Stomach (tissue), 19 donors: ENCODE measurements around the gene PER1. TPM values are rescaled to one million over a fixed set of nuclear protein-coding genes. Genes with fewer than 3 reads are reported as not detected.
A peak's percentile ranks its signal among the peaks of the same experiment; 100 is the strongest.

Experiments
- DNase-seq, 2 donors: peaks; one replicate each; pipeline versions ENCODE4 v3.0.0 to v3.0.0-alpha.2; 2013 to 2019
- H3K27ac ChIP-seq, 5 donors: fragments of 200-600 bp in 4 of 5; sonication (generic) in 4 of 5; one replicate each; pipeline ENCODE4 v1.5.1; 2013 to 2019; ENCODE audit warnings: mild to moderate bottlenecking in 1 of 5, moderate library complexity in 1 of 5
- H3K27me3 ChIP-seq, 3 donors: fragments of 200-600 bp; sonication (generic); one replicate each; pipeline ENCODE4 v1.5.1; 2017 to 2019; ENCODE audit warnings: mixed run types in 1 of 3
- H3K36me3 ChIP-seq, 4 donors: fragments of 200-600 bp; sonication (generic); 1 replicate in 3 of 4; 2 replicates in 1 of 4; pipeline ENCODE4 v1.5.1; 2016 to 2019
- H3K4me1 ChIP-seq, 4 donors: fragments of 200-600 bp; sonication (generic); one replicate each; pipeline ENCODE4 v1.5.1; 2016 to 2019
- H3K4me3 ChIP-seq, 4 donors: fragments of 200-600 bp; sonication (generic) in 3 of 4; one replicate each; pipeline ENCODE4 v1.5.1; 2016 to 2019; ENCODE audit warnings: mild to moderate bottlenecking in 1 of 4
- H3K9me3 ChIP-seq, 4 donors: fragments of 200-600 bp; sonication (generic); one replicate each; pipeline ENCODE4 v1.5.1; 2016 to 2019
- CTCF ChIP-seq, 7 experiments: fragments of 450-650 bp in 4 of 7; fragments of 200-600 bp in 3 of 7; sonication (generic) in 3 of 7; IDR thresholded peaks; one replicate each; pipeline ENCODE4 v1.5.1; 2016 to 2019; ENCODE audit warnings: antibody characterized with exemption in 7 of 7, control low read depth in 2 of 7, mild to moderate bottlenecking in 1 of 7
- EP300 ChIP-seq: sonication (generic); formaldehyde crosslinking; IDR thresholded peaks from one replicate; pipeline ENCODE4 v1.6.1; 2017; ENCODE audit warnings: antibody characterized with exemption
- POLR2A ChIP-seq, 4 donors: fragments of 450-650 bp; IDR thresholded peaks; one replicate each; pipeline ENCODE4 v1.6.1; 2016; ENCODE audit warnings: antibody characterized with exemption in 4 of 4, control low read depth in 2 of 4, mild to moderate bottlenecking in 1 of 4, moderate library complexity in 1 of 4
- POLR2AphosphoS5 ChIP-seq, 3 donors: sonication (generic); formaldehyde crosslinking; IDR thresholded peaks; one replicate each; pipeline ENCODE4 v1.6.1; 2016; ENCODE audit warnings: antibody characterized with exemption in 3 of 3
- WGBS, 5 donors: extraction: QIAGEN DNeasy Blood & Tissue Kit in 3 of 5; methylation state at CpG; one replicate each; pipeline versions ENCODE4 v1.1.5 to v1.1.7; 2013 to 2018; 5-methylcytosine and 5-hydroxymethylcytosine counted together
- intact Hi-C: fragments of 100-400 bp; cut with DNase I; formaldehyde crosslinking; loops from one replicate; pipeline ENCODE4 v1.15.1; 2023; ENCODE audit warnings: low total_unique reads
- long read RNA-seq, 10 donors: transcript quantifications; one replicate each; lab custom pipeline, GENCODE V29; 2026
- polyA plus RNA-seq, 3 donors: library from polyadenylated mRNA; stranded (reverse); fragments of 200-250 nt; gene quantifications; one replicate each; pipeline ENCODE4 v1.2.3, GENCODE V29; 2013
- total RNA-seq, 5 donors: library from RNA; depleted of rRNA; stranded (reverse); fragments of >200 nt; gene quantifications; one replicate each; pipeline versions ENCODE4 v1.1.0 to v1.2.3, GENCODE V29; 2014 to 2016
- donor health status: healthy with polysubstance abuse.
- donor health status: Bipolar disorder and iron deficiency.
- donor health status: healthy.

The PER1 gene
- 100 to 1,000 TPM in 3 of 5 donors, 10 to 100 TPM in 2; 16.2 to 163 (median 137) TPM for total RNA-seq
- polyA plus RNA-seq: 10 to 100 TPM; 47.2 to 69.4 (median 66.7) TPM
- long read RNA-seq, donor 1, partial matches to known transcripts: 0 of 6 reads
- long read RNA-seq, donor 1, other reads (novel, unspliced or antisense): 0 of 6 reads
- long read RNA-seq, donor 2, partial matches to known transcripts: 0 of 2 reads
- long read RNA-seq, donor 2, other reads (novel, unspliced or antisense): 0 of 2 reads
- long read RNA-seq, donor 3, partial matches to known transcripts: 0 of 2 reads
- long read RNA-seq, donor 3, other reads (novel, unspliced or antisense): 0 of 2 reads
- long read RNA-seq, donor 4, partial matches to known transcripts: 0 of 1 reads
- long read RNA-seq, donor 4, other reads (novel, unspliced or antisense): 0 of 1 reads
- long read RNA-seq, donor 5, transcript PER1-219 (3 exons, 461 nt): major isoform, 6 of 12 reads
- long read RNA-seq, donor 5, partial matches to known transcripts: 0 of 12 reads
- long read RNA-seq, donor 5, other reads (novel, unspliced or antisense): 0 of 12 reads
- long read RNA-seq, donor 6, partial matches to known transcripts: 0 of 6 reads
- long read RNA-seq, donor 6, other reads (novel, unspliced or antisense): 0 of 6 reads
- long read RNA-seq, donor 7, partial matches to known transcripts: 0 of 10 reads
- long read RNA-seq, donor 7, other reads (novel, unspliced or antisense): 0 of 10 reads
- long read RNA-seq, donor 8, partial matches to known transcripts: 0 of 4 reads
- long read RNA-seq, donor 8, other reads (novel, unspliced or antisense): 0 of 4 reads
- long read RNA-seq, donor 9, partial matches to known transcripts: 0 of 6 reads
- long read RNA-seq, donor 9, other reads (novel, unspliced or antisense): 0 of 6 reads
- long read RNA-seq, donor 10, partial matches to known transcripts: 0 of 2 reads
- long read RNA-seq, donor 10, other reads (novel, unspliced or antisense): 0 of 2 reads

DNA sequence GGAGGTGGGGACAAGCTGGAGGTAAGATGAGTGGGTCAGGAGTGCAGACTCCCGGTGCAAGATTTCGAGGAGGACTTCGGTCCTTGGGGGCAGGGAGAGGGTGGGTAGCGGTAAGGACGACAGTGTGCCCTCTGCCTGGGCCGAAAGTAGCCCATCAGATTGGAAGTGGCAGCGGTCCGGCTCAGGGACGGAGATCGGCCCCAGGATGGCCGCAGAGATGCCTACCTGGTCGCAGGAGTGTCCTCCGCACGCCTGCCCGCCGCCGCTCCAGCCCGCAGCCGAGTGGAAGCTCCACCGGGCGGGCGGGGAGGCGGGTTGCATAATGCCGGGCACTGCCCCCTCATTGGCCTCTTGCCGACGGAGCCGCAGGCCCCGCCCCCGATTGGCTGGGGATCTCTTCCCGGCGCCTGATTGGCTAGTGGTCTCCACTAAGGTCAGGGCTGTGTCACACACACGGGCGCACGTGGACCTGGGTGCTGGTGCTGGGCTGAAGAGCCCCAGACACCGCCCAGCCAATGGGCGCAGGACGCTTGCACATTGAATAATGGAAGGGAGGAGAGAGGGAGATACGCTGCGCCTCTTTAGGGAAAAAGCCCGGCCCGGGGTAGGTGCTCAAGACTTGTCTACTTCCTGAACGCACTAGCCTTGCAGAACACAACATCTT is at the start of gene PER1:
PER1 (minus strand) TSS at position 293 of the 664 bp plus-strand sequence. CDS start 1,698 bp downstream, outside the sequence.
- Histone ChIP-seq H3K27ac (peak within 1 kb of the TSS; percentile 96 to 100 (median 100)), H3K27me3 (no peaks in the 10 kb centered on the region), H3K4me1 (peaks cover 37 to 78% (median 60%) of the 10 kb centered on the region in 4 donors), H3K36me3 (peaks cover 44 to 47% (median 45%) of the 10 kb centered on the region in 4 donors), H3K4me3 (peak within 1 kb of the TSS; percentile 66 to 91 (median 76)), H3K9me3 (no peaks in the 10 kb centered on the region)
- 1 to 3% (median 2%) methylated on average over 24 to 42 of the region's 42 CpGs for WGBS, 5 donors
- TF ChIP-seq POLR2AphosphoS5 (IDR thresholded peaks at IDR 0.05): peak; percentile 93 to 99 (median 99)
- TF ChIP-seq EP300: peak; percentile 63
- no peak for TF ChIP-seq CTCF (IDR thresholded peaks at IDR 0.05)
- peak in 2 of 4 donors; percentile 34 to 81 for TF ChIP-seq POLR2A (IDR thresholded peaks at IDR 0.05)
- intact Hi-C loops: no loop called here
- peak; percentile 97 to 98 for DNase-seq

DNA sequence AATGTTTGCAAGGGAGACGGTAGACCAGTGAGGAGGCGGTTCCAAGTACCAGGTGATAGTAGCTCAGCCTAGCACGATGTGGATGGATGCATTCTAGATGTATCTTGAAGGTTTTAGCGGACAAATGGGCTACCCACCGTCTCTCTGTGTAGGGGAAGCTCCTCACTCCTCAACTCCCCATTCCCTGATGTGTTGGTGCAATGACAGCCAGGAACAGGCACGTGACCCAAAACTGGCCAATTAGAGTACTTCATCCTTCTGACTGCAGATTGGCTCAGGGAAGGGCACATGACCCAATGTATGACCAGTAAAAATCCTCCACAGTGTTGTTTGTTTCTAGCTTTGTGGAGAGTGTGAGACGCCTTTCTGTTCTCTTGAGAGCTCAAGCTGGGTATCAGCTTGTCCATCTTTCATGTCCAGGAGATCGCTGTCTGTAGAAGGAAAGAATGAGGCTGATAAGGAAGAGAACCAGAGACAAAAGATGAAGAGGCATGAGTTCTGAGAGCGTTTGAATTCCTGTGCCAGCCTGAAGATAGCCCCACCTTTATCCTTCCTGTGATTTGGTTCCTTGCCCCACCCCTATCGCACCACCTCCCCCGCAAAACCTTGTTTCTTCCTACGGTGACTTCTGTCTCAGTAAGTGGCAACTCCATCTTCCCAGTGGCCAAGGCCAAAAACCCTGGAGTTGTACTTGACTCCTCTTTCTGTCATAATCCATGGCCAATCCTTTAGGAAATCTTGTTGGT is 40.0 kb upstream of the PER1 start:
- H3K9me3 ChIP-seq: no peaks in the 10 kb centered on the region
- H3K4me3 ChIP-seq: peak overlapping the region; percentile 31 to 37 (median 34)
- WGBS, 5 donors: 15 to 30% (median 18%) methylated on average over 11 to 12 of the region's 12 CpGs
- intact Hi-C loops: no loop called here
- no peaks in the 10 kb centered on the region for H3K27me3 ChIP-seq
- peak; percentile 78 to 96 for DNase-seq
- H3K36me3 ChIP-seq: no peaks in the 10 kb centered on the region
- H3K27ac ChIP-seq: peak overlapping the region; percentile 66 to 84 (median 82)
- H3K4me1 ChIP-seq: peaks cover 35 to 50% (median 45%) of the 10 kb centered on the region in 4 donors
- TF ChIP-seq CTCF (IDR thresholded peaks at IDR 0.05): no peak
- peak; percentile 48 to 79 (median 77) for TF ChIP-seq POLR2AphosphoS5 (IDR thresholded peaks at IDR 0.05)
- no peak for TF ChIP-seq EP300
- peak in 1 of 4 donors; percentile 44 for TF ChIP-seq POLR2A (IDR thresholded peaks at IDR 0.05)

GRCh38 chr17:8190506-8190905 is 38.3 kb upstream of the PER1 start:
- TF ChIP-seq EP300 (no peak), POLR2AphosphoS5 (IDR thresholded peaks at IDR 0.05) (no peak), POLR2A (IDR thresholded peaks at IDR 0.05) (no peak)
- no peaks in the 10 kb centered on the region for H3K36me3 ChIP-seq
- H3K4me3 ChIP-seq: peak overlapping the region in 3 of 4 donors; percentile 70 to 88 (median 72)
- WGBS, 5 donors: 30 to 48% (median 42%) methylated on average over 6 of the region's 6 CpGs
- H3K9me3 ChIP-seq: no peaks in the 10 kb centered on the region
- H3K4me1 ChIP-seq: peaks cover 35 to 63% (median 53%) of the 10 kb centered on the region in 4 donors
- intact Hi-C loops: no loop called here
- peak overlapping the region; percentile 50 to 99 (median 98) for H3K27ac ChIP-seq
- DNase-seq: no peak
- H3K27me3 ChIP-seq: no peaks in the 10 kb centered on the region
